Measurements from ENCODE around the gene ZNF177.

- TF ChIP-seq GATA3 (IDR thresholded peaks at IDR 0.05; ENCODE audit: low read depth, low read length), result no peak
- no peak for TF ChIP-seq GATA2 (IDR thresholded peaks at IDR 0.05; ENCODE audit: low read depth, low read length)
Observed at GRCh38 chr19:9323919-9324583, 38.8 kb upstream of the ZNF177 start, which contains the start of gene ZNF559.
